Prostate gland (tissue), 2 donors: ENCODE data around the gene KDM4B. TPM values are rescaled to one million over a fixed set of nuclear protein-coding genes. Genes with fewer than 3 reads are reported as not detected.

ENCODE experiments used
- DNase-seq: peaks from one replicate; pipeline ENCODE4 v3.0.0-alpha.2; 2019; ENCODE audit warnings: low spot score
- H3K27ac ChIP-seq, 2 donors: fragments of 200-600 bp; sonication (generic); 2 replicates each; pipeline ENCODE4 v1.5.1; 2017 to 2019
- H3K27me3 ChIP-seq: fragments of 200-600 bp; sonication (generic); replicated peaks from 2 replicates; pipeline ENCODE4 v1.5.1; 2019; ENCODE audit not compliant: insufficient read depth
- H3K36me3 ChIP-seq, 2 donors: fragments of 200-600 bp; sonication (generic); 1 replicate in 1 of 2; 2 replicates in 1 of 2; pipeline versions ENCODE4 v1.5.1 to v1.8.1; 2017 to 2019
- H3K4me1 ChIP-seq: fragments of 200-600 bp; sonication (generic); replicated peaks from 2 replicates; pipeline ENCODE4 v1.5.1; 2019
- H3K4me3 ChIP-seq, 2 donors: fragments of 200-600 bp; sonication (generic); 2 replicates each; pipeline ENCODE4 v1.5.1; 2017 to 2019
- H3K9me3 ChIP-seq: fragments of 200-600 bp; sonication (generic); 2 replicates; pipeline ENCODE4 v1.5.1; 2017
- POLR2A ChIP-seq: fragments of 450-650 bp; IDR thresholded peaks from one replicate; pipeline ENCODE4 v1.6.1; 2016; ENCODE audit warnings: antibody characterized with exemption, mild to moderate bottlenecking
- POLR2AphosphoS5 ChIP-seq: sonication (generic); formaldehyde crosslinking; IDR thresholded peaks from one replicate; pipeline ENCODE4 v1.6.1; 2017; ENCODE audit warnings: antibody characterized with exemption
- WGBS: methylation state at CpG from one replicate; pipeline ENCODE4 v1.1.5; 2018; 5-methylcytosine and 5-hydroxymethylcytosine counted together
- intact Hi-C: fragments of 100-400 bp; cut with DNase I; formaldehyde crosslinking; loops from one replicate; pipeline ENCODE4 v1.14.2; 2022
- total RNA-seq, 2 donors: library from RNA; depleted of rRNA; stranded (reverse); fragments of >200 nt; gene quantifications; one replicate each; pipeline ENCODE4 v1.1.0, GENCODE V29; 2016
- TF ChIP-seq, protein P1 (sequence below), 4 experiments: fragments of 200-600 bp in 2 of 4; fragments of 450-650 bp in 2 of 4; sonication (generic) in 2 of 4; IDR thresholded peaks; 1 replicate in 3 of 4; 2 replicates in 1 of 4; pipeline ENCODE4 v1.5.1; 2016 to 2019; ENCODE audit warnings: antibody characterized with exemption in 4 of 4, mild to moderate bottlenecking in 2 of 4, moderate library complexity in 2 of 4

The KDM4B gene
- total RNA-seq, 2 donors from 2014 or later: 74.6 to 136 TPM

GRCh38 chr19:5081443-5082161 is 112.7 kb downstream of the KDM4B start:
- Histone ChIP-seq H3K27ac (no peak overlapping the region), H3K9me3 (no peaks in the 10 kb centered on the region), H3K36me3 (peaks cover 4 to 8% of the 10 kb centered on the region in 2 donors), H3K4me3 (no peak overlapping the region), H3K4me1 (no peaks in the 10 kb centered on the region), H3K27me3 (no peaks in the 10 kb centered on the region)
- intact Hi-C loops: no loop called here
- no peak for TF ChIP-seq POLR2AphosphoS5
- TF ChIP-seq, protein P1, sequence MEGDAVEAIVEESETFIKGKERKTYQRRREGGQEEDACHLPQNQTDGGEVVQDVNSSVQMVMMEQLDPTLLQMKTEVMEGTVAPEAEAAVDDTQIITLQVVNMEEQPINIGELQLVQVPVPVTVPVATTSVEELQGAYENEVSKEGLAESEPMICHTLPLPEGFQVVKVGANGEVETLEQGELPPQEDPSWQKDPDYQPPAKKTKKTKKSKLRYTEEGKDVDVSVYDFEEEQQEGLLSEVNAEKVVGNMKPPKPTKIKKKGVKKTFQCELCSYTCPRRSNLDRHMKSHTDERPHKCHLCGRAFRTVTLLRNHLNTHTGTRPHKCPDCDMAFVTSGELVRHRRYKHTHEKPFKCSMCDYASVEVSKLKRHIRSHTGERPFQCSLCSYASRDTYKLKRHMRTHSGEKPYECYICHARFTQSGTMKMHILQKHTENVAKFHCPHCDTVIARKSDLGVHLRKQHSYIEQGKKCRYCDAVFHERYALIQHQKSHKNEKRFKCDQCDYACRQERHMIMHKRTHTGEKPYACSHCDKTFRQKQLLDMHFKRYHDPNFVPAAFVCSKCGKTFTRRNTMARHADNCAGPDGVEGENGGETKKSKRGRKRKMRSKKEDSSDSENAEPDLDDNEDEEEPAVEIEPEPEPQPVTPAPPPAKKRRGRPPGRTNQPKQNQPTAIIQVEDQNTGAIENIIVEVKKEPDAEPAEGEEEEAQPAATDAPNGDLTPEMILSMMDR (IDR thresholded peaks at IDR 0.05): no peak
- TF ChIP-seq POLR2A: no peak
- DNase-seq: no peak
- WGBS: 91% methylated on average over 25 of the region's 28 CpGs

DNA sequence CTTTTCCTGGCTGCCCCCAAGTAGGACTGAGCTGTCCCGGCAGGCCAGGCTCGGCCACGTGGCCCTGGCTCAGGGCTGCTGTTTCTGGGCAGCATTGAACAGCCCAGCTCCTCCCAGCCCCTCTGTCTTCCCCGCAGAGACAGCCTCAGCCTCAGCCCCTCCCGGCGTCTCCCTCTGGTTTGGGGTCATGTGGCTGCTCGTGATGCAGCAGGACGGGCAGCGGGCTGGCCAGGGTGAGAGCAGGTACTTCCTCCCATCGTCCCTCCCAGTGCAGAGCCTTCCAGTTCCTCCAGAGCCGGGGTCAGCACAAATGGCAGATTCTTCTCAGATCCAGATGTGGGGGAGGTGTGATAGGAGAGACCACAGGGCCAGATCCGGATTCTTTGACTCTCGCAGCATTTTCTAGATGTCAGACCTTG is 114.6 kb downstream of the KDM4B start:
- no peak for DNase-seq
- Histone ChIP-seq H3K4me1 (no peaks in the 10 kb centered on the region), H3K27me3 (no peaks in the 10 kb centered on the region), H3K9me3 (no peaks in the 10 kb centered on the region), H3K36me3 (peaks cover 4% of the 10 kb centered on the region in 2 donors), H3K4me3 (no peak overlapping the region), H3K27ac (no peak overlapping the region)
- WGBS: 51% methylated on average over 13 of the region's 13 CpGs
- intact Hi-C loops: no loop called here
- TF ChIP-seq POLR2A (no peak), POLR2AphosphoS5 (no peak)
- TF ChIP-seq, protein P1 (IDR thresholded peaks at IDR 0.05): no peak

DNA sequence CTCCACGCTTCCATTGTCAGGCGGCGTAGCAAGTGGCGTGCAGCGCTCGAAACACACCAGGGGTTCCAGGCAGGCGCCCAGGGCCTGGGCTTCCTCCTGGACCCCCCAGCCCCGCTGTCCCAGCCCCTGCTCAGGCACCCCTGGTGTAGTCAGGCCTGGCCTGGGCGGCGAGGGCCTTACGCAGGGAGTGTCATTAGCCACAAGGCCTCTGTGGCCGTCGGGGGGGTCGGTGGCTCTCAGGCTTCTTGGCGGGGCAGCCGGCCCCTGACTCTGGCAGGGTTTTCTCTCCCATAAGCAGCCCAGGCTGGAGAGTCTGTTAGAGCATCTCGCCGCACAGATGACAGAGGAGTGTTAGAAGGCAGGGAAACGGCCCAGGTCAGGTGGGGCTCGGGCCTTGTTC is 116.7 kb downstream of the KDM4B start:
- no peaks in the 10 kb centered on the region for H3K27me3 ChIP-seq
- TF ChIP-seq POLR2AphosphoS5 (no peak), POLR2A (no peak)
- TF ChIP-seq, protein P1 (IDR thresholded peaks at IDR 0.05): no peak
- H3K27ac ChIP-seq: no peak overlapping the region
- WGBS: 95% methylated on average over 20 of the region's 20 CpGs
- intact Hi-C loops: no loop called here
- H3K4me1 ChIP-seq: peaks cover 4% of the 10 kb centered on the region
- H3K36me3 ChIP-seq: peaks cover 4% of the 10 kb centered on the region in 2 donors
- no peaks in the 10 kb centered on the region for H3K9me3 ChIP-seq
- H3K4me3 ChIP-seq: no peak overlapping the region
- no peak for DNase-seq

- no peaks in the 10 kb centered on the region for H3K9me3 ChIP-seq
- peaks cover 4% of the 10 kb centered on the region in 2 donors for H3K36me3 ChIP-seq
- H3K4me1 ChIP-seq: peaks cover 10% of the 10 kb centered on the region
- 86% methylated on average over 18 of the region's 19 CpGs for WGBS
- no peak for DNase-seq
- intact Hi-C loops: no loop called here
- no peak overlapping the region for H3K4me3 ChIP-seq
- no peaks in the 10 kb centered on the region for H3K27me3 ChIP-seq
- TF ChIP-seq, protein P1 (IDR thresholded peaks at IDR 0.05): no peak
- TF ChIP-seq POLR2AphosphoS5 (no peak), POLR2A (no peak)
- no peak overlapping the region for H3K27ac ChIP-seq
Measured at GRCh38 chr19:5086230-5086629, 117.3 kb downstream of the KDM4B start.
